ENCODE data around the gene RBM25.
"Not testable (repeated sequence)": the region's sequence is repeated elsewhere in the genome, so short reads cannot be mapped to it uniquely, and the experiment has no call there.

Gene RBM25

DNA sequence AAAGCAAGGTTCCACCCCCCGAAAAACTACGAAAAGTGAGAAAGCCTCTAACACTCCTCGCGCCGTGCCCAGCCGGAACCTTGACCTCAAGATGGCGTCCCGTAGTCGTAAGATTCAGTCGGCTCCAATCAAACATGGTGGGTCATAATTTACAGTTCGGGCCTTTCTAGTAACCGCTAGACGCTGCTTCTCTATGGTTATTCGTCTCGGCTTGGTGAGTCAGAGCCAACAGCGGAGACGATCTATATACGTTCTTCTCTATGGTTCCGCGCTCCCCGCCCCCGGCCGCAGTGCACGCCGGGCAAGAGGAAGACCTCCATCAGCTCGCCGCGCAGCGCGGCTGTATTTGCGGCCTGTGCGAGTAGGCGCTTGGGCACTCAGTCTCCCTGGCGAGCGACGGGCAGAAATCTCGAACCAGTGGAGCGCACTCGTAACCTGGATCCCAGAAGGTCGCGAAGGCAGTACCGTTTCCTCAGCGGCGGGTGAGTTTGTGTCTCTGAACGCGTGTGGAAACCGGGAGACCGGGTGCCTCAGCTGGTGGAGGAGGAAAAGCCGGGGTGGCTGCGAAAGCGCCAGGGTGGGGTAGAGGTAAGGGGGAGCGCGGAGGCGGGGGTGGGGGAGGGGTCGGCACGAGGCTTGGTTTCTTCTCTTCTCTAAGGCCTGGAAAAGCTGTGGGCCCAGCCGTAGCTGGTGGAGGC lies at the start of gene RBM25:
Gene RBM25, plus strand, starts transcription at position 311 of the 698 bp plus-strand sequence. CDS start 13,108 bp downstream, outside the sequence.
- peak; percentile 99 for DNase-seq

DNA sequence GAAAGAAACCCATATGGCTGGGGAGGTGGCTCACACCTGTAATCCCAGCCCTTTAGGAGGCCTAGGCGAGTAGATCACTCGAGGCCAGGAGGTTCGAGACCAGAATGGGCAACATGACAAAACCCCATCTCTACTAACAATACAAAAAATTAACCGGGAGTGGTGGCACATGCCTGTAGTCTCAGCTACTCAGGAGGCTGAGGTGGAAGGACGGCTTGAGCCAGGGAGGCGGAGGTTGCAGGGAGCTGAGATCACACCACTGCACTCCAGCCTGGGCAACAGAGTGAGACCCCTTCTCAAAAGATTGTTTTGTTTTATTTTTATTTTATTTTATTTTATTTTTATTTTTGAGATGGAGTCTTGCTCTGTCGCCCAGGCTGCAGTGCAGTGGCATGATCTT lies 47.1 kb upstream of the RBM25 start:
- DNase-seq: not testable (repeated sequence)

DNA sequence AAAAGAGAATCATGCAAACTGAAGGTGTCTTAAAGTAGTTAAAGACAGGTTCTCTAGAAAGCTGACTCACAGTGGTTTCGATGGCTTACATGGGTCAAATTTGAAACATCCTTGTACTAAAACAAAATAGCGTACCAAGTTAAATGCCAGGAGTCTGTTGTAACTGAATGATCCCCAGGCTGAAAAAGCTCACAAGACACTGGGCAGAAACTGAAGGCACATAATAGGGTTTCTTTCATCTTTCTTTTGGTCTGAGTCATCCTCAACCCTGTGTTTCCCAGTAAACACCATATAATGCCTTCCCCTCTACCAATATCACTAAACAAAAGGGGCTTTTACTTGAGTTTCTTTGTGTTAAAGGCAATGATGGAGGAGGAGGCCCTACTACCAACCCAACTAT lies 44.2 kb upstream of the RBM25 start:
- no peak for DNase-seq

DNA sequence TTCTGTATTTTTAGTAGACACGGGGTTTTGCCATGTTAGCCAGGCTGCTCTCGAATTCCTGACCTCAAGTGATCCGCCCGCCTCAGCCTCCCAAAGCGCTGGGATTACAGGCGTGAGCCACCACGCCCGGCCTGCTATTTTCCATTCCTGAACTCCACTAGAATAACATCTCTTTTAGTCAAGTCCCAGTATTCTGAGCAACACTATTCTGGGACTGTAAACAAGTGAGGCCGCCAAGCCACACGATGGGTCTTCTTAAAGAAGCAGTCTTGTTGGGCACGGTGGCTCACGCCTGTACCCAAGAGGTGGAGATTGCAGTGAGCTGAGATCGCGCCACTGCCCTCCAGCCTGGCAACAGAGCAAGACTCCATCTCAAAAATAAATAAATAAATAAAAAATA lies 42.8 kb upstream of the RBM25 start:
- not testable (repeated sequence) for DNase-seq

DNA sequence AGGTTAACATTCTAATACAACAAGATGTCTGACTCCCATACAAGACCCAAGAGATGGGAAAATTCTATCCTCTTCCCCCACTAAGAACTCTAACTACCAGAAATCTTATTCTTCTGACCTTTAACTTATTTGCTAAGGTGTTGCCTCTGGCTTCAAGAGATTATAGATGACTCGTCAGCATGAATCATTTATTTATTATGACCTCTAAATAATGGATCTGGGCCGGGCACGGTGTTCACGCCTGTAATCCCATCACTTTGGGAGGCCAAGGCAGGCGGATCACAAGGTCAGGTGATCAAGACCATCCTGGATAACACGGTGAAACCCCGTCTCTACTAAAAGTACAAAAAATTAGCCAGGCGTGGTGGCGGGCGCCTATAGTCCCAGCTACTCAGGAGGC lies 42.3 kb upstream of the RBM25 start:
- not testable (repeated sequence) for DNase-seq

DNA sequence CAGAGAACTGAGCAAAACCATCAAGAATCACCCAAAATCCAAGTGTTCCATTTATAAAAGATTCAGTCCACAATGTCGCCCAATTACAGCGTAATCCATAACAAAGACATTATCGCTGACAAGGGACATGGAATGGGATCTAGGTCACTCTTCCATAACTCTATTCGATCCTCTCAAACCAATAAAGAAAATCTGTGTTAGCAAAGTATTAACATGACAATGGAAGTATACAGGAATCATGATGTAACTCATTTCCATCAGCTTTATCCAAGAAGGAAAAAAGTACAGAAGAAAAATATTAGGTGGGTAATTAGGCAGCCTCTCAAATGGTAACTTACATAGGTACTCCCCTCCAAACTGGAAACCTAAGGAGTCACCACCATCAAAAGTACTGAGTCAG lies 36.3 kb upstream of the RBM25 start:
- no peak for DNase-seq

DNA sequence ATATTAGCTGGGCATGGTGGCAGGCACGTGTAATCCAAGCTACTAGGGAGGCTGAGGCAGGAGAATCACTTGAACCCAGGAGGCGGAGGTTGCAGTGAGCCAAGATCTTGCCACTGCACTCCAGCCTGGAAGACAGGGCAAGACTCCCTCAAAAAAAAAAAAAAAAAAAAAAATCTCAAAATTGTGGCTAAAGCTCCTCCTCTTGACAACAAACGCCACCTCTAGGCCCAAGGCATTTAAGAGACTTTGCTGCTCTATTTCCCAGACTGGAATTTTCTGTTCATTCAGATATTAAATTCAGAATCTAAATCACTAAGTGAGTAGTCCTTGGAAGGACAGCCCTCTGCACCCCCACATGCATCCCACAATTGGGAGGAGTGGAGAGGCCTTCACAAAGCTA lies 32.8 kb upstream of the RBM25 start:
- DNase-seq: no peak

DNA sequence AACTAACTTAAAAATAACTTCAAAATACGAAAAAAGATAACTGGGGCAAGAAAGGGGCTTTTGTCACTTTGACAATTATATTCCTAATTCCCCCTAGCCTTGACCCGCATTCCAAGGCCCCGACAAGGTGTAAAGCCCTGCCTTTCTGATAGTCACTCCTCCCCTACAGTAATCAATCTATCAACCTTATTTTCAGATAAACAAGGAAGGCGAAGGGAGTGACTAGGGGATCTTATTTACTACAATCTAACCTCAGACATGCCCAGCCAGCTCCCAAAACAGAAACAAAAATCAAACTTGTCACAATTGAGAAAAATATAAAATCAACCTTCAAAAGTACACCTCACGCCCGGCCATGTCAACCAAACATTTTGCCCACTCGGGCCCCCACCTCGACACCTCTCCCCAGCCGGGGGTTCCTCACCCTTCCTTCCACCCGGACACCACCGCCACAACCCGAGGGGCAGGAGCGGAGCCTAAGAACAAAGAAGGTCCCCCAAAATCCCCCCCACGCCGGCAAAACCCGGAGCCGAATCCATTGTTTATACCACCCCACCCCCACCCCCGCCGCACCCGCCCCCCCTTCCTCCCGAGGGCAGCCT lies 32.0 kb upstream of the RBM25 start:
- no peak for DNase-seq

DNA sequence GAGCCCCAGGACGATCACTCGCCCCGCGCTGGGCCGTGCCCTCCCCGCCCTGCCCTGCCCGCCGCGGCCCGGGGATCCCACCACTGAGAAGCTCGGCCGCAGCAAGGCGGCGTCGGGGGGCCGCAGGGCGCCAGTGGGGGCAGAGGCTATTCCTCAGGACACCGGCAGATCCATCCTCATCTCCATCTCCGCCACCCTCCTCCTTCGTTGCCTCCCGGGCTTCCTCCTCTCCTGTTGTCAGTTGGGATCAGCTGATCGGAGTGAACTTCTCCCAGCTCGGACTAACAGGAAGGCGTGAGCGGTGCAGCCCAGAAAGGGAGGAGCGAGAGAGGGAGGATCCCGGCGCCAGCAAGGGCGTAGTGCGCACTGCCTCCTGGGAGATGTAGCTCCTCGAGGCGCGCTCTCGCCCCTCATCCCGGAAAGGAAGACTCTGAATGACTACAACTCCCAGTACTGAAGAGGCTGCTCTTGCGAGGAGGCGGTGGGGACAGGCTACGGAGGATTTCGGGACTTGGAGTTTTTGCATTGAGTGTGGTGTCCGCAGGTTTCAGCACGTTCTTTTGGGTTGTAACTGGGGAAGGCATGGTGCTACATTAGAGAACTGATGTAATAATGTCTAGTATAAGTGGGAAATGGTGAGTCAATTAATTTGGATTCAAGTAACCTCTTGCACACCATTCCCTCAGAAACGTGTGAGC lies 31.3 kb upstream of the RBM25 start, which contains the start of gene ZFYVE1:
Gene ZFYVE1, minus strand, starts transcription at position 262 of the 698 bp plus-strand sequence. CDS start 2,598 bp downstream, outside the sequence.
- peak; percentile 99 for DNase-seq

DNA sequence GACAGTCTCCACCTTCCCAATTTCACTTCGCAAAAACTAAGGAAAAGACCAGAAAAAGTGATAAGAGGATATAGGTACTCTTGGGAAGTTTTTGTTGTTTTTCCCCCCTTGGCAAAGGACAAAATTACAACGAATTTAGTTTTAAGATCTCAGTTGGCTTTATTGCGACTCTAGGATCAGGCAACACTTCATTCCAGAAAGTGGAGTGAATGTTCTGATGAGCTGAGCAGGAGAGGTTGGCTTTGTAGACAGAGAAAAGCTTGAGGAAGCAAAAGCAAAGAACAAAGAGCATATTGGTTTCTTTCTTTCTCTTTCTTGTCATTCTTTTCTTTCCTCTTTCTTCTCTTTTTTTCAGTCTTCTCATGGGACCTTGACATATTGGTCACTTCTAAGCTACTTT lies 30.8 kb upstream of the RBM25 start:
- no peak for DNase-seq

DNA sequence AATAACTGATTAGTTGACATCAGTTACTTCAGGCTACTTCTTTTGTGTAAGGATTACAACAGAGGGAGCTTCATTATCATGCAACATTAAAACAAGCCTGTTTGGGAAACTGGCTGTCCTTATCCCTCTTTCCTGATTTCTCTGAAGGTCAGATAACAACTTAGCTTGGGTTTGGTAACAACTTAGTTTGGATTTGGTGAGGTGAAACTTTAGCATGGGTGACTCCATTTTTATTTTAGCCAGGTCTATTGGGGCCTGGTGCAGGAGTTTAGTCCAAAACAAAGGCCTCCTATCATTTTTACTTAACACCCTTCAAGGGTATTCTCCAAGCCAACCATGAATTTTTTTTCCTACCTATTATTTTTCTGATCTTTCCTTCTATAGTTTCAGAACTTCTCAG lies 30.4 kb upstream of the RBM25 start:
- DNase-seq: no peak

DNA sequence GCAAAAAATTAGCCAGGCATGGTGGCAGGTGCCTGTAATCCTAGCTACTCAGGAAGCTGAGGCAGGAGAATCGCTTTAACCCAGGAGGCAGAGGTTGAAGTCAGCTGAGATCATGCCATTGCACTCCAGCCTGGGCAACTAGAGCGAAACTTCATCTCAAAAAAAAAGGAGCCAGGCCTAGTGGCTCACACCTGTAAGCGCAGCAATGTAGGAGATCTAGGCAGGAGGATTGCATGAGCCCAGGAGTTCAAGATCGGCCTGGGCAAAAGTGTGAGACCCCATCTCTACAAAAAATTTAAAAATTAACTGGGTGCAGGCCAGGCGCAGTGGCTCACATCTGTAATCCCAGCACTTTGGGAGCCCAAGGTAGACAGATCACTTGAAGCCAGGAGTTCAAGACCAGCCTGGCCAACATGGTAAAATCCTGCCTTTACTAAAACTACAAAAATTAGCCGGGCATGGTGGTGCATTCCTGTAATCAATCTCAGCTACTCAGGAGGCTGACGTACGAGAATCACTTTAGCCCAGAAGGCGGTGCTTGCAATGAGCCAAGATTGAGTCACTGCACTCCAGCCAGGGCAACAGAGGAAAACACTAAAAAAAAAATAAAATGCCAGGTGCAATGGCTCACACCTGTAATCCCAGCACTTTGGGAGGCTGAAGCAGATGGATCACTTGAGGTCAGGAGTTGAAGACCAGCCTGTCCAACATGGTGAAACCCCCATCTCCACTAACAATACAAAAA lies 21.5 kb upstream of the RBM25 start:
- not testable (repeated sequence) for DNase-seq

DNA sequence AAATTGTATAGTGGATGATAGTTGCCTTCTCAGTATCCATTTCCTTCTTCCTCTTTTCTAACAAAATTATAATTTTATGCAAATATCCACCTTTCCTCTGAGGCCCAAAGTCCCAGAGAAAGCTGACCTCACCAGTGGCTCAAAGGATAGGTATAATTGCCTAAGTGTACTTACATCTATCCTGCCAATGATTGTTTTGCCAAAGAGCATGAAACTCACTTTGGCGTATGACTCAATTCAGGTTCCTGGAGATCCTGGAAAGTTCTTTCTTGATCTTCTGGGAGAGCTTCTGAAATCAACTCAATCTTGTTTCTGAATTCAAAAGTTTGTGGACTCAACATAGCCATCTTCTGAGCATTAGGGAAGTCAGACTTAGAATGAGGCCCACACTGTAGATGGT lies 10.5 kb upstream of the RBM25 start:
- no peak for DNase-seq

DNA sequence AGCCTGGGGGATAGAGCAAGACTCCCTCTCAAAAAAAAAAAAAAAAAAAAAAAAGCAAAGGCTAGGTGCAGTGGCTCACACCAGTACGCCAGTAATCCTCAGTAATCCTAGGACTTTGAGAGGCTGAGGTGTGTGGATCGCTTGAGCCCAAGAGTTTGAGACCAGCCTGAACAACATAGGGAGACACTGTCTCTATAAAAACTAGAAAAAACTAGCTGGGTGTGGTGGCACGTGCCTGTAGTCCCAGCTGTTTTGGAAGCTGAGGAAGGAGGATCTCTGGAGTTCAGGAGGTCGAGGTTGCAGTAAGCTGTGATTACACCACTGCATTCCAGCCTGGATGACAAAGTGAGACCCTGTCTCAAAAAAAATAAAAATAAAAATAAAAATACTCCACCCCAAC lies 8.9 kb upstream of the RBM25 start:
- DNase-seq: no peak

DNA sequence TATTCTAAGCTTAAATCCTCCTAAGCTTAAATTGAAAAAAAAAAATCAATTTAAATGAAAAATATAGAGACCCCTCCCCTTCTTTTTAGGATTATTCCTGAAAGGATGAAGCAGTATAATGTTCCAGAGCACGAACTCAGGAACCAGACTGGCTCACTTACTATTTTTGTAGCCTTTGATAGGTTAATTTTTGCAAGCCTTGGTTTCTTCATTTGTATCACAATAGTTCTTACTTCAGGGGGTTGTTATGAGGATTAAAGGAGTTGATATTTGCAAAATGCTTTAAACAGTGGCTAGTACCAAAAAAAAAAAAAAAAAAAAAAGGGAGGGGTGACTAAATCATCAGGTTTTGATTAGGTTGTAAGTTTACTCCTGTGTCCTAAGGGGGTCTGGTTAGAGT lies 3.1 kb upstream of the RBM25 start:
- DNase-seq: no peak

DNA sequence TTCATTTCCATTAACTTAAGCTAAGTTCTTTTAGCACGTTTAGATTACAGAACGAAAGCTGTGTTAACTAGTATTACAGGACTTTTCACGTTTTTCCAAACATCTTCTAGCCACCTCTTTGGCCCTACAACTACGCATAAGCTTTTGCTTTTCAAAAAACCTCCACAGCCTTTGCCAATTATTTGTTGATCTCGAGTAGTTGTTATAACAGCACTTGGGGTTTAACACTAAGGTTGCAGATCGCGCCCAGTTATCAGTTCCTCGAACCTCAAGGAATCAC lies 450 bp upstream of the RBM25 start:
- no peak for DNase-seq

DNA sequence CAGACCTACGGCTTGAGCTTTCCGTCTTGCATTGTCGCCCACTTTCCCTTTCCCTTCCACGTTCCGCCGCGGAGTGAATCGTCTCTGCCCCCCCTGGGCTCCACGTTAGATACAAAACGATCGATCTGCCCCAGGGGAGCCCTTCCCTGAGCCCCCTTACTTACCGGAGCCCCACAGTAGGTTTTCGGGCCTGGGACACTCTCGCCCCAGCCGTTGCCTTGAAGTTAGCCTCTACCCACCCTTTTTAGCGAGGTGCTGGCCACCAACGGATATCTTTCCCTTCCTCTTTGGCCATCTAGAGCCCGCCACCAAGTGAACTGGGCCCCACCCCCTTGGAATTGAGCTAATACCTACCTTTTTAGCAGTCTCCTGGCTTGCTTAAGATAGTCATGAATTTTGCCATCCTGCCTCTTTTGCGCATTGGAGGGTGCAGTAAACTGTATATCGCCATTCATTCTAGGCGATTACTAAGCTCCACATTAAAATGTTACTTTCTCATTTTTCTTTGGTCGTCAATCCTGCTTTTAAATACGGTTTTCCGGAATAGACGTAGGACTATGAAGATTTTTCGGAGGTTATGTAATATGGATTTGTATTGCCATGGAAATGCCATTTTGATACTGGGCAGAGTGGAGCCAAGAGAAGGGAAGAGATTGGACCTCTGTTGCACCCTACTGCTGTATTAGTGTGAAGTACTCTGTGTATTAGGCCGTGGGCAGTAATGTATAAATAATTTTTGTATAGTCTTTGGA lies 764 bp downstream of the RBM25 start:
- DNase-seq: peak; percentile 35

DNA sequence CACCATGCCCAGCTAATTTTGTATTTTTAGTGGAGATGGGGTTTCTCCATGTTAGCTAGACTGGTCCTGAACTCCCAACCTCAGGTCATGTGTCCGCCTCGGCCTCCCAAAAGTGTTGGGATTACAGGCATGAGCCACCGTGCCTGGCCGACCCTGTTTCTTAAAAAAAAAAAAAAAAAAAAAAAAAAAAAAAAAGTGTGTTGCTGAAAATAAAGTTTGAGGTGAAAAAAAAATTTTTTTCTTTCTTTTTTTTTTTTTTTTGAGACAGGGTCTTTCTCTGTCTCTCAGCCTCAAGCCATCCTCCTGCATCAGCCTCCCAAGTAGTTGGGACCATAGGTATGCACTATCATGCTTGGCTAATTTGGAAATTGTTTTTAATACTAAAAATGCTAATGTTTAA lies 11.3 kb downstream of the RBM25 start:
- DNase-seq: no peak

DNA sequence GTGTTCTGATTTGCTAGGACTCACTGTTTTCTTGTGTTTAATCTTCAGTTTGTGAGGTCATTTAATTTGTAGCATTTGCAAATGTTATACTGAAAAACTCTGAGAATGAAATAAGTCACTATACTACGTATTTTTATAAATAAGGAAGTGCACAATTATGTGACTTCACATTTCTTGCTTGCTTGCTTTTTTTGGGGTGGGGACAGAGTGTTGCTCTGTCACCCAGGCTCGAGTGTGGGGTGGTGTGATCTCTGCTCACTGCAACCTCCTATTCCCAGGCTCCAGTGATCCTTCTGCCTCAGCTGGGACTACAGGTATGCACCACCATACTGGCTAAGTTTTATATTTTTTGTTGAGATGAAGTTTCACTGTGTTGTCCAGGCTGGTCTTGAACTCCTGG lies 32.7 kb downstream of the RBM25 start:
- DNase-seq: no peak

DNA sequence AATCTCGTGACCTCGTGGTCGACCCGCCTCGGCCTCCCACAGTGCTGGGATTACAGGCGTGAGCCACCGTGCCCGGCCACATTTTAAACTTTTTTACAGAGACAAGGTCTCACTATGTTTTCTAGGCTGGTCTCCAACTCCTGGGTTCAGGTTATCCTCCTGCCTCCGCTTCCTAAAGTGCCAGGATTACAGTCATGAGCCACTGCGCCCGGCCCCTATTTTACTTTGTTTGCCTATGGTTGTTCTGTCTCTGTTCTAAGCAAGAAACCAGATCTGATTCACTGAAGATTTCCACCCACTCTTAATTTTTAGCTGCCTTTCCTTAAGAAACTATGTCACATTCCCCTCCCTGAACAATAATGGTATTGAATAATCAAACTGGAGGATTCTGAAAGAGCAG lies 39.1 kb downstream of the RBM25 start:
- no peak for DNase-seq

DNA sequence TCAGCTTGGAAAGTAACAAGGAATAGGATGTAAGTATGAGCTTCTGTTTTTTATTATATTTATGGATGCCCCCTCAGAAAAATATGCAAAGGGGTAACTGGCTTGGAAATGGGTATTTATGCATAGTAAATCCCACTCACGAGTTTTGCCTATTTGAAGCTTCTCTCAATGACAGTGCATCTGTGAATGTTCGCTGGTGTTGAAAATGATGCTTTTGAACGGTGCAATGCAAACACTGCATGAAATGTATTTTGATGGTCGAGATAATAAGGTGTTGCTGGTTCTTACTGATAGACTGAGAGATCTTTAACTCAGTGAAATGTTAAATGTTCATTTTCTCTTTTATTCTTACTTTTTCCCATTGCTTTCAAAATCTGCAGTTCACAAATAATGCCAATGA lies 42.0 kb downstream of the RBM25 start:
- no peak for DNase-seq

DNA sequence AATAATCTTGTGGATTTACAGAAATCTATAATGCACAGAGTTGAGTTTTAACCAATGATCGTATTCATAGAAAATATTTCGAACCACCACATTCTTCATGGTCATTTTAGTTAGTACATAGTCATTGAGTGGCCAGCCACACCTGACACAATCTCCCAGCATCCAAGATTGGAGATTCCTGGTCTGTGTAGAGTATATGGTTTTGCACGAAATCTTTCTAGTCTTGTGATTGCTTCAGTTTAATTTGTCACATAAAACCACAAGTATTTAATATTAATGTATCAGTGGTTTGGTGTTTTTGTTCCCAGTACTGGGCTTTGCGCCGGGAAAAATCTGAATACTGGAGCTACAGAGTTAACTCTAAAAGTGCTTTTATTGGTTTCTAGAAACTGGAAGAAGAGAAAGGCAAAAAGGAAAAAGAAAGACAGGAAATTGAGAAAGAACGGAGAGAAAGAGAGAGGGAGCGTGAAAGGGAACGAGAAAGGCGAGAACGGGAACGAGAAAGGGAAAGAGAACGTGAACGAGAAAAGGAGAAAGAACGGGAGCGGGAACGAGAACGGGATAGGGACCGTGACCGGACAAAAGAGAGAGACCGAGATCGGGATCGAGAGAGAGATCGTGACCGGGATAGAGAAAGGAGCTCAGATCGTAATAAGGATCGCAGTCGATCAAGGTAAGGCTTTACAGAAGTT lies 44.6 kb downstream of the RBM25 start:
- DNase-seq: no peak
